Raji (cell line): ENCODE data around the gene PTPRM.

Experiments
- POLR2A ChIP-seq: IDR thresholded peaks from 2 replicates; pipeline ENCODE4 v1.6.1; 2011; ENCODE audit warnings: low read depth, low read length, control low read depth; ENCODE audit not compliant: insufficient read depth

Gene PTPRM

DNA sequence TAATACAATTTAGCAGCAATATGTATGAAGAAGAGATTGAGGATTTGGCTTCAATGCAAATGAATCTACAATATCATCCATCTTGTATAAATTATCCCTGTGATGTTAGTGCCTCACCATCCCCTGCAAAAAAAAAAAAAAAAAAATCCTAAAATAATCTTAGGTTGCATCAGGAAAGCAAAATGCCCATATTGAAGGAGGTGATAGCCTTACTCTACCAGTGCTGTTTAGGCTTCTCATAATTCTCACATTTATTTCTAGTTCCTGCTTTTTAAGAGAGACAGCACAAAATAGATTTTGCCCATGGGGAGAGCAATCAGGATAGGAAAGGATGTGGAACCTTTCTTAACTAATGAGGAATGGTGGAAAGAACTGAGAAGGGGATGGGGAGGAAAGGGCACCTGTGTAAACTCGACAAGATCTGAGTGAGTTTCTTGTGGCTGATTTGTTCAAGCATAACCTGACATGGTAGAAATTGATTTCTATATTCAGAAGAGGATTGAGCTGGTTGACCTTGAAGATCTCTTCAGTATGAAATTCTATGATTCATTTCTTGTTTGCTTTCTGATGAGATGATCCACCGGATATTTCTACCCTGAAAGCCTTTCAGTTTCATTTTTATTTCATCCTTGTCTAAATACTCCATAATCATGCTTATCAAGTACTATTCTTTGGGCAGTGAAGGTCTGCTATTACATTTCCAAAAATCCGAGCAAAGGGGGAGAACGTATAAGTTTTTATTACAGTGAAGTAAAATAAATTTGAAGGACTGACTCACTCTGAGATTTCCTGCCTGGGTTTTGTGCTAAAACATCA lies 391.2 kb downstream of the PTPRM start:
- TF ChIP-seq POLR2A: no peak

DNA sequence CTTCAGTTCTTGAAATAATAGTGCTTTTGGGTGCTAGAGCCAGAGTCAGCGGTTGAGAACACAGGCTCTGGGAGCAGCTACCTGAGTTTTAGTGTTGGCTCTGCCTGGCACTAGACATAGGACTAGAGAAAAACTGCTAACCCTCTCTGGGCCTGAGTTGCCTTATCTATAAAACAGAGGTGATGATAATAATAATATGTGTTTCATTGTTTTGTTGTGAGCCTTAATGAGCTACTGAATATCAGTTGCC lies 391.7 kb downstream of the PTPRM start:
- TF ChIP-seq POLR2A: no peak

DNA sequence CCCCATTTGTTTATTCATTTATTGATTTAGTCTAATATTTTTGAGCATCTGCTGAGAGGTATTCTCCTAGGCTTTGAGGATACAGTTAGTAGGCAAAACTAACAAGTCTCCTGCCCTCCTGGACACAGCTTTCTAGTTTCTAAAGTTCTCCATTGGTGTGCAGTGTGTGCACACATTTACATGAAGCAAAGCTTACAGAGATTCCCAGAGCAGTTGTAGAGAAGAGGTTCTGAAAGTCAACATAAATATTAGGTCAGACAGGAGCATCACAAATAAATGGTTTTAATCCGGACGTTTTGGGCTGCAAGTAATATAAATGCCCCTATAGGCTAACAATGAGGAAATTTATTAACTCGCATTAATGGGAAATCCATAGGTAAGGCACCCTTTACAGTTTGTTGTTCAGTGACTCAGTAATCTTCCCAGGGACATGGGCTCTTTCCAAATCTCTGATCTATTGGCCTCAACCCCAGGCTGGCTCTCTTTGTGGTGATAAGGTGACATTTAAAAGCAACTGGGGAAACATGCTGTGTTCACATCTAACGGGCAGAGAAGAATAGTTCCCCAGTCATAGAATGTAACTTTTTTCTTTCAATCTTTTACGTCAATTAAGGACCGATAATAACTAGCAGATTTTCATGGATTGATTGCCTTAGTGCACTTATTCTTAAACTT lies 407.2 kb downstream of the PTPRM start:
- no peak for TF ChIP-seq POLR2A

DNA sequence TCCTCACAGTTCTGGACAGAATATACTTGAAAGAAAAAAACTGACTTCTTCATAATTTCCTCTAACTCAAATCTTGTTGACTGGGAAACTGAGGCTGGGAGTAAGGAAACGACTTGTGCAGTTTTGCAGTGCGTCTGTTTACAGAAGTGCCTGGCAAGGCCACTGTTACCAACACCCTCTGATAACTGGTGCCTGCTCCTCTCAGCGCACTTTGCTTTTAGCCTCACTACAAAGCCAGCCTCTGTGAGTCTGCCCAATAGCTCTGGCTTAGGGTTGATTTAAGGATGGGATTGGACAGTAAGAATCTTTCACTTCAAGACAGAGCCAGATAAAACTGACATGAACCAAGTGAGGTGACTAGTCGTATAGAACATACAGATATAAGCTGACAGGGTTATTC lies 410.8 kb downstream of the PTPRM start:
- TF ChIP-seq POLR2A: no peak

DNA sequence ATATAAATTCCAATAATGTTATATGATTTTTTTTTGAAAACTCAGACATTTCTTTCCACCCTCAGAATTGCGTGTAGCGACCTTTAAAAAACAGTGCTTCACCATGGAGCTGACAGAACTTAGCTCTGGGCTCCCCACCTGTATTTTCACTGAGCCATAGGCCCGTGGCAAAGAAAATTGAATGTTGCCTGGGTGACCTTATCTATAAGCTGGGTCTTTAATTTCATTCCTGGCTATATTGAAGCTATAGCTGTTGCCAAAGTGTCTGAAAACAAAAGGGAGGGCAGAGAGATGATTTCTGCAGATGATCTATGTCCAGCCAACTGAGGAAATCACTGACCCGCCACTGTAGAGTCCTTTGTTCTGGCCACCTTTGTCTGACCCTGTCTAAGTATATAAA lies 411.7 kb downstream of the PTPRM start:
- no peak for TF ChIP-seq POLR2A

DNA sequence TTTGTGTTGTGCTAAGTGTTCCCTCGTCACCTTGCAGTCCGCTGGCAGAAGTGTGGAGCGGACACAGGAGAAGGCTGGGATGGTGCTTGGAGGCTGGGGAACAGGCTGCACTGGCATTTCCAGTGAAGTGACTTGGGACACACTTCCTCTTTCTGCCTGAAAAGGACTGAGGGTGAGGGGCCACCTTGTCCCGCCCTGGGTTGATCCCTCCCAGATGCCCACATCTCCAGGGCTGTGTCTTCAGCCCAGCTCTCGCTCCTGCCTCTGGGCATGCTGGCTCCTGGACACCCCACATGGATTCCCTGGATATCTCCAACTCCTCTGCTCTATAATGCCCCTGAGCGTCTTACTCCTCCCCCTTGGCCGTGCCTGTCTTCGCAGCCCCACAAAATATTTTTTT lies 412.6 kb downstream of the PTPRM start:
- TF ChIP-seq POLR2A: no peak

DNA sequence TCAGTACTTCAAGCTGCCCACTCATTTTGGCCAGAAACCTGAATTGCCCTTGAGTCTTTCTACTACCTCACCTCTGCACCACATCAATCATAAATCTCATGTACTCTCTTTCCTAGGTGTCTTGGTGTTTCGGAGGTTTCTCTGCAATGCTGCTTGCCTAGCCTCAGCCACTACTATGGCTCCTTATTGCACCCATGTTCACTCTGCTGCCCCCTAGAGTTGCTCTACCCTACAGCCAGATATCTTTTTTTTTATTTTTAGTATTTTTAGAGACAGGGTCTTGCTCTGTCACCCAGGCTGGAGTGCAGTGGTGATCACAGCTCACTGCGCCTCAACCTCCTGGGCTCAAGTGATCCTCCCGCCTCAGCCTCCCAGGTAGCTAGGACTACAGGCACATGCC lies 413.0 kb downstream of the PTPRM start:
- TF ChIP-seq POLR2A: no peak

DNA sequence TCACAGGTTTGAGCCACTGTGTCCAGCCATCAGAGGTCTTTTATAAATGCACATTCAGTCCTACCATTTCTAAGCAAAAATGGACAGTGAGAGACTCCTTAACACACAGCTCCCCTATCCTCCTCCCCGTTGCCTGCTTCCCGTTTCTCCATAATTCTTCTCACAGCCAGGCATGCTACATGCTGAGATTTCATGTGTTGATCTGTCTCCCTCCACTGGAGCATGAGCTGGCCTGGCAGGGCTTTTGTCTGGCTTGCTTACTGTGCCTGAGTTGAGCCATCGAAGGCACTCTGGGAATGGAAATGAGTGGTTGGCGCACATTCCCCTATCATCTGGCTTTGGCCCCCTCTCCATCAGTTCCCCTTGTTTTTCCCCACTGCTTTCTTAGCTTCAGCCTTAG lies 413.5 kb downstream of the PTPRM start:
- no peak for TF ChIP-seq POLR2A

DNA sequence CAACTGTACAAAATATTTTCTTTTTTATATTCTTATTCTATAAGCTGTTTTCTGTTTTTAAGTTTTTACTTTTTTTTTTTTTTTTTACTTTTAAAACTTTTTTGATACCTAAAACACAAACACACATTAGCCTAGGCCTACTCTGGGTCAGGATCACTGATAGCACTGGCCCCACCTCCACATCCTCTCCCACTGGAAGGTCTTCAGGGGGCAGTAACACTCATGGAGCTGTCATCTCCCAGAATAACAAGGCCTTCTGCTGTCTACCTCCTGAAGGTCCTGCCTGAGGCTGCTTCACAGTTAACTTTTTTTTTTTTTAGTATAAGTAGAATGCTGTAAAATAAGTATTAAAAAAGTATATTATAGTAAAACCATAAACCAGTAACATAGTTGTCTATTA lies 415.1 kb downstream of the PTPRM start:
- no peak for TF ChIP-seq POLR2A

DNA sequence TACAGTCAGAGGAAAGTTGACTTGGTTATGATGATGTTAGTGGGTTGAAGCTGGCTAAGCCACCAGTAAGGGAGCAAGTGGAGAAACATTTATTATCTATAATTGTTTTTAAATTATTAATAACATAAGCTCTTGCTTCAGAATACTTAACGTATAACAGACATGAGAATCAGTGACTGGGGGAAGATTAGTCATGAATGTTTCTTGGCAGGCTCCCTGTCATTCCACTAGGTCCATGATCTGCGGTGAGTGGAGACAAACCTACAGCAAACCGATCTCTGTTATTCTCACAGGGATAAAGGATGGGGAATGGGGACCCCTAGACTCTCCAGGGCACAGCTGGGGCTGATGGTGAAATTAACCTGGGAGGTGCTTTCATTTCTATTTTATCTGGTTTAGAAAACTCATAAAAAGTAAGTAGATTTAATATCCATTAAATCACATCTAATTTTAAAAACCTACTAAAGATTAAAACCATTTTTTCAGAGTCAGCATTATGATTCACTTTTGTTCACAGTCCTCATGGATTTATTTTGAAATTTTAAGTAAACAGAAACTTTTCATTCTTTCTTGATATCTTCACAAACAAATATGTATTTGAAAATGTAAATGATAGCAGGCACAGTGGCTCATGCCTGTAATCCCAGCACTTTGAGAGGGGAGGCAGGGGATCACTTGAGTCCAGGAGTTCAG lies 420.3 kb downstream of the PTPRM start:
- TF ChIP-seq POLR2A: no peak

DNA sequence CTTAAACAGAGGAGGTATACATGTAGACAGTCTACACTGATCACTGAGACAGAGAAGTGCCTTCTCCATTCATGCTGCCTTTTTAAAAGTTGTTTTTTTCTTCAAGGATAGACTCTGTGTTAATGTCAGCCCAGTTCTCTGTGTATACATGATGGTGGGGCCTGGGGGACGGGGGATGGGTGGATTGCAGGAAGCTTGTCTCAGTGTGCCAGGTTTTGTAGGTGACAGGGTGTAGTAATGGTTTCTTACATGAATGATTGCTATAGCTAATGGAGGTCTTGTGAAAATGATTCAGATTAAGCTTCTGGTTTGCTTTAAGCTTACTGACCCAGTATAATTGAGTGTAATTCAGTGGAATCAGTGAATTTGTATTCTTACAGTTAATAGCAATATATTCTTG lies 423.6 kb downstream of the PTPRM start:
- no peak for TF ChIP-seq POLR2A

DNA sequence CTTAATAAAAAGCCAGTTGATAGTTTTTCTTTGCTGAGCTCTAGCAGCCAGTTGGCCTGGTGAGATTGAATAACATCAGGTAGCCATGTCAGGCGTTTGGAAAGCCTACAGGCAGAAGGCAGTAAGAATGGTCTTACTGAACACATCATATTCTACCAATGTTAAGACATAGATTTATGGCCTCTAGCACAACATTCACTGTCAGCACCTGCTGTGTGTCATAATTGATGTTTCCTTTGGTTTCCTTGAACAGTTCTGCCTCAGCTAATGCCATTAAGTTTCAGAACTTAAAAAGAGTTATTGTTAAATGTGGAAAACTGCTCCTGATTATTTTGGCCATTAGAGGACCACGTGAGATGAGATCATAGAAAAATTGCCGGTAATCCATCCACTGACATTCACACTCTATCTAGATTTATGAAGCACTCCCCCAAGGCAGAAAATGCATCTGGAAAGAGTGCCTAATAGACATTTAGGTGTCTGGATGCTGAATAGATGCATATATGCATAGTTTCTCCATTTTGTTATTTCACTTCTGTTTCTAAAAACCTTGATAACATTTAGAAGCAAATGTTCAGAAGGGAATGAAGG lies 434.7 kb downstream of the PTPRM start:
- no peak for TF ChIP-seq POLR2A

DNA sequence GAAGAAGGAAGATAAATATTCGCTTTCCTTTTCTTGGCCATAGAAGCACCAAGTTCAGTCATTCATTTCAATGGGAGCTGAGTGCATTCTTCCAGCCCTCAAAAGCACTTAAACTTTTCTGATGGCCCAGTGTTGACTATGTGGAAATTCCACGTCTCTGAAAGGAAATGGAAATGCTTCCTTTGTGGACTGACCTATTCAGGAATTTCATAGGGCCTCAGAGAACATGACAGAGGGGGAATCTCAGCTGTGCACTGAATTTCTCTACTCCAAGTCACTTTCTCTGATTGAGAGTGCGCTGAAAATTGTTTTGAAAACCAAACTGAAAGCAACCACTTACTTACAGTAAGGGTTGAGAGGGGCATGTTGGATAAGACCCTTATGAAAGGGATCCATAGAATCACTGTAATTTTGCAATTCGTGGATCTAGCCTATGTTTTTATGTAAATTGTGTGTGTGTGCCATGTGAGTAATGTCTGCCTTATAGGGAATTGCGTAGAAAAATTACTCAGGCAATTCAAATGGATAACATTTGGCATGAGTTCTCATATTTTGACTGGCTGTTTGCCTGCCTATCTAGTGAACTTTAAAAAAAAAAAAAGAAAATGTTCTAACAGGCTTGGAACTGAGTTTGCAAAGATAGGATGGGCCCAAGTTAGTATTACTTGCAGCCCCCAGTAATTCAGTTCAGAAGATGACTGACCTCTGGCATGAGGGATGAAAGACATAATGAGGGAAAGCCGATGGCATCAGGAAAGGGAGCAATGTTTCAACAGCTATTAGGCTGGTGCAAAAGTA lies 437.0 kb downstream of the PTPRM start:
- TF ChIP-seq POLR2A: no peak

DNA sequence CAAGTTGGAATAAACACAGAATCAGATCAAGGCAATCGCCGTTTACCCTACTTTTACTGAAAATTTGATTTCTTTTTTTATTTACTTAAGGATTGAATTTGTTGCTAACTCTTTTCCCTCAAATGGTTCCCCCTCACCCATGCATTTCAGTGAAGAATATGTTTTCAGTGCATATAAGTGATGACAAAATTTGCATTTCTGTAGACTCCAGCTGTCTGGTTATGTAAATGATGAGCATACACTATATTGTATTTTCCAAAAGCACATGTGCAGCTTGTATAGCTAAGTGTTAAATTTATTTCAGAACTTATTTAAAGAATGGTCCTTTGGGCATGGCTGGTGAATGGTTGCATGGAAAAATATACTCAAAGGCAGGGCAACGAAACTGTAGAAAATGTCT lies 437.7 kb downstream of the PTPRM start:
- no peak for TF ChIP-seq POLR2A
